HG03432 (cell line): ENCODE measurements around the gene UBE3C.

ENCODE experiments used
- ATAC-seq: cut with Tn5 transposase; IDR thresholded peaks from one replicate; pipeline ENCODE4 v1.9.1; 2021; ENCODE audit warnings: mild to moderate bottlenecking, moderate library complexity; ENCODE audit not compliant: unreplicated experiment

The UBE3C gene

GRCh38 chr7:157284229-157285014 lies 145.7 kb downstream of the UBE3C start:
- ATAC-seq: no peak

GRCh38 chr7:157291404-157292080 lies 152.8 kb downstream of the UBE3C start:
- no peak for ATAC-seq

- no peak for ATAC-seq
Measured at GRCh38 chr7:157292258-157292657, 153.5 kb downstream of the UBE3C start.

- ATAC-seq: no peak
Measured at GRCh38 chr7:157292770-157293412, 154.2 kb downstream of the UBE3C start.

- ATAC-seq: no peak
Measured at GRCh38 chr7:157293413-157293788, 154.7 kb downstream of the UBE3C start.

- ATAC-seq: no peak
Measured at GRCh38 chr7:157294773-157295172, 156.0 kb downstream of the UBE3C start.

GRCh38 chr7:157295338-157295737 lies 156.6 kb downstream of the UBE3C start:
- no peak for ATAC-seq

GRCh38 chr7:157297185-157297584 lies 158.5 kb downstream of the UBE3C start:
- ATAC-seq: no peak

GRCh38 chr7:157299317-157299612 lies 160.5 kb downstream of the UBE3C start:
- ATAC-seq: no peak

GRCh38 chr7:157299613-157300368 lies 161.1 kb downstream of the UBE3C start:
- ATAC-seq: no peak

- no peak for ATAC-seq
Measured at GRCh38 chr7:157300369-157300825, 161.7 kb downstream of the UBE3C start.

GRCh38 chr7:157301610-157302120 lies 162.9 kb downstream of the UBE3C start:
- no peak for ATAC-seq

- no peak for ATAC-seq
Measured at GRCh38 chr7:157306846-157307838, 168.4 kb downstream of the UBE3C start.

- no peak for ATAC-seq
Measured at GRCh38 chr7:157309988-157310668, 171.4 kb downstream of the UBE3C start.

- no peak for ATAC-seq
Measured at GRCh38 chr7:157310676-157311185, 172.0 kb downstream of the UBE3C start.

GRCh38 chr7:157312941-157313340 lies 174.2 kb downstream of the UBE3C start:
- no peak for ATAC-seq

GRCh38 chr7:157313645-157314044 lies 174.9 kb downstream of the UBE3C start:
- ATAC-seq: no peak

GRCh38 chr7:157318015-157318706 lies 179.4 kb downstream of the UBE3C start:
- ATAC-seq: peak; percentile 80
